Natural killer cell (primary cell): ENCODE data around the gene CEND1. TPM values are rescaled to one million over a fixed set of nuclear protein-coding genes. Genes with fewer than 3 reads are reported as not detected.

Experiments used
- ATAC-seq, 3 donors: fragments of 150-1000 bp in 2 of 3; fragments of 200-7000 bp in 1 of 3; cut with Tn5 transposase; 1 replicate in 1 of 3; 2 replicates in 2 of 3; pipeline ENCODE4 v1.10.0; 2021; ENCODE audit warnings: mild to moderate bottlenecking in 2 of 3, moderate library complexity in 2 of 3
- DNase-seq, 2 donors: peaks; one replicate each; pipeline versions ENCODE4 v3.0.0 to v3.0.0-alpha.2; 2013 to 2021; ENCODE audit warnings: mixed read lengths in 1 of 2
- H3K27ac ChIP-seq: one replicate; pipeline ENCODE4 v1.5.1; 2013; ENCODE audit warnings: mild to moderate bottlenecking, low read length
- H3K27me3 ChIP-seq: one replicate; pipeline ENCODE4 v1.6.1; 2013; ENCODE audit warnings: low read length; ENCODE audit not compliant: control insufficient read depth, insufficient read depth
- H3K36me3 ChIP-seq: one replicate; pipeline ENCODE4 v1.6.1; 2013; ENCODE audit warnings: low read length; ENCODE audit not compliant: control insufficient read depth, insufficient read depth
- H3K4me1 ChIP-seq: one replicate; pipeline ENCODE4 v1.6.1; 2013; ENCODE audit warnings: low read length; ENCODE audit not compliant: control insufficient read depth, insufficient read depth
- H3K4me3 ChIP-seq: one replicate; pipeline ENCODE4 v1.5.1; 2013; ENCODE audit warnings: low read length
- H3K9me3 ChIP-seq: one replicate; pipeline ENCODE4 v1.6.1; 2013; ENCODE audit warnings: low read length; ENCODE audit not compliant: control insufficient read depth, insufficient read depth
- H3K27ac Mint-ChIP-seq, 2 donors: one replicate each; pipeline ENCODE4 v1.8.0; 2022; ENCODE audit warnings: mild to moderate bottlenecking in 2 of 2, mixed read lengths in 2 of 2, moderate library complexity in 1 of 2
- H3K27me3 Mint-ChIP-seq, 2 donors: one replicate each; pipeline ENCODE4 v1.8.0; 2022; ENCODE audit warnings: low read depth in 2 of 2, mixed read lengths in 2 of 2
- H3K36me3 Mint-ChIP-seq: one replicate; pipeline ENCODE4 v1.8.0; 2022; ENCODE audit warnings: mixed read lengths
- H3K4me1 Mint-ChIP-seq, 2 donors: one replicate each; pipeline ENCODE4 v1.8.0; 2022; ENCODE audit warnings: mixed read lengths in 2 of 2
- H3K4me3 Mint-ChIP-seq: one replicate; pipeline ENCODE4 v1.8.0; 2022; ENCODE audit warnings: mild to moderate bottlenecking, moderate library complexity, mixed read lengths
- H3K9me3 Mint-ChIP-seq, 2 donors: one replicate each; pipeline ENCODE4 v1.8.0; 2022; ENCODE audit warnings: mixed read lengths in 2 of 2
- CTCF ChIP-seq: fragments of 200-600 bp; IDR thresholded peaks from one replicate; pipeline ENCODE4 v1.8.0; 2022; ENCODE audit warnings: antibody characterized with exemption
- WGBS: methylation state at CpG from one replicate; pipeline ENCODE4 v1.1.7; 2013; ENCODE audit warnings: missing lambda C conversion rate; ENCODE audit not compliant: insufficient coverage; 5-methylcytosine and 5-hydroxymethylcytosine counted together
- intact Hi-C: fragments of 100-400 bp; cut with micrococcal nuclease; formaldehyde crosslinking; loops from one replicate; pipeline ENCODE4 v1.14.2; 2022
- total RNA-seq, 4 donors: library from RNA; stranded (reverse); fragments of 120-200 nt in 1 of 4; gene quantifications; one replicate each; pipeline versions ENCODE4 v1.2.3 to v1.2.4, GENCODE V29; 2013 to 2022

Gene CEND1
- total RNA-seq, 3 donors from 2014 or later (not counting 1 experiment from before 2014, with no cell fraction given) = not detected

DNA sequence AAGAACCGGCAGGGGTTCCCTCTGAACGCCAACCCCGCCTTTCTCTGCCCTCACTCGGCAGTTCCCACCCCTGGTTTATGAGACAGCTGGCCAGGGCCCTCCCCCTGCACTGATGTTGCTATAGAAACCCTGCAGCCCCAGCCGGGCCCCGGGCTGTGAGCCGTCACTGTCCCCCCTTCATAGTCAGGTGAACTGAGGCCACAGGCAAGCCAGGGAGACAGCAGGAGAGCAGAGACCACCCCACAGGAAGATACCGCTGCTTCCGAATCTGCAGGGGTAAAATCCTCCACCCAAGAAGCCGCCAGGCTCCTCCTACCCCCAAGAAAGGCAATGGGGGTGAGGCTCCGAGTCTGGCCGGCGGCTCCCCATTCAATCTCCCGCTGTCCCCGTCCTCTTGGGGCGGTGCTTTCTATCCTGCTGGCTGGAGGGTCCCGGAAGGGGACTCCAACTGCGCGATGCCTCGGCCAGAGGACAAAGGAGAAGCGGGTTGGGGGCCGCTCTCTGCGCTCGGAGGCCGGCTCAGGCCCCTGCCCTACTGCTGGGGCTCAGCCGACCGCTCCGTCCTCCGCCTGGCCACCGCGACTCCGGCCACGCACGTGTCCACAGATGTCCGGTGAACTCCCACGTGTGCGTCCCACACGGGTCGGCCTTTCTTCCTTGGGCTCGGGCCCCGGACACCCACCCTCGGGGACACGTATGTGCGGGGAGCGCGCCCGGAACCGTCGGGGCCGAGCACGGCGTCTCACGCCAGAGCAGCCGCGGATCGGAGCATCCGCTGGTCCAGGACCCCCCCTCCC, 7.6 kb upstream of the CEND1 start:
- no peaks in the 10 kb centered on the region for H3K27me3 Mint-ChIP-seq
- H3K36me3 Mint-ChIP-seq = no peaks in the 10 kb centered on the region
- no peaks in the 10 kb centered on the region for H3K9me3 Mint-ChIP-seq
- DNase-seq (peak; percentile 77 to 90), ATAC-seq (peak; percentile 61 to 71 (median 66))
- Histone ChIP-seq H3K36me3 (peaks cover 19% of the 10 kb centered on the region), H3K9me3 (no peaks in the 10 kb centered on the region), H3K27me3 (no peaks in the 10 kb centered on the region), H3K4me3 (peak overlapping the region; percentile 91), H3K27ac (peak overlapping the region; percentile 96), H3K4me1 (peaks cover 36% of the 10 kb centered on the region)
- no peak for TF ChIP-seq CTCF
- peak overlapping the region; percentile 95 for H3K4me3 Mint-ChIP-seq
- peak overlapping the region; percentile 93 to 95 for H3K27ac Mint-ChIP-seq
- WGBS = under 1% methylated on average over 57 of the region's 57 CpGs
- peaks cover 0 to 18% of the 10 kb centered on the region in 2 donors for H3K4me1 Mint-ChIP-seq
- intact Hi-C loops = loop anchor here (1.0 kb wide), 1 partner anchor 12 kb away; the partner anchor contains the start of gene RPLP2

DNA sequence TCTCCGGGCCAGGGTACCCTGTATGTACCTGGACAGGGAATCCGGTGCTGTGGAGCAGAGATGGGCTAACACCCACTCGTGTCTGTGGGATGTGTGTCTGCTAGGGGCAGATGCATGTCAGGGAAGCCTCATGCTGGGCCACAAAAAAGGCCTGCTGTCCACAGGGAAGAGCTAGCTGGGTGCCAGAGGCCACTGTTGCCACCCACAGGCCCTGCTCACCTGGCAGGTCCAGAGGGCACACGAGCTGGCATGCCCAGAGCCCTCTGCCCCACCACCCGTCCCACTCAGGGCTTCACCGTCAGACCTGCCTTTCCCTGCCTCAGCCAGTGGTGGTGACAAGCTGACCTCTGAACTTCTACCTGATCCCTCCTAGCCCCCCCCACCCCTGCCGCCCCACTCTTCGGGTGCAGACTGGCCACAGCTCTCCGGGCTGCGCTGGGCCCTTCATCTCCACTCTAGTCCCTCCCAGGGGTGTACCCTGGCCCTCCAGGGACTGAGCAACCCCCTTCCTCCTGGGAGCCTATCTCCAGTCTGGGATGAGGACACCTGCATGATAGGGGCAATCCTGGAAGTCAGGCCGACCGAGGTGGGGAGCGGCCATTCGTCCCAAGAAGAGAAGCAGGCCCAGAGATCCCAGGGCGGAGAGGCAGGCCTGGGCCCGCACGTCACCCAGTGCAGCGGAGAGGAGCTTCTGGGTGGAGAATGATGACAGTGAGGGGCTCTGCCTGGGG, 6.8 kb upstream of the CEND1 start:
- H3K9me3 Mint-ChIP-seq = no peaks in the 10 kb centered on the region
- H3K27me3 Mint-ChIP-seq = no peaks in the 10 kb centered on the region
- no peaks in the 10 kb centered on the region for H3K36me3 Mint-ChIP-seq
- ATAC-seq (no peak), DNase-seq (no peak)
- no peaks in the 10 kb centered on the region for H3K27me3 ChIP-seq
- no peak for TF ChIP-seq CTCF
- peaks cover 36% of the 10 kb centered on the region for H3K4me1 ChIP-seq
- H3K4me1 Mint-ChIP-seq = peaks cover 0 to 18% of the 10 kb centered on the region in 2 donors
- H3K27ac ChIP-seq = peak overlapping the region; percentile 96
- peak overlapping the region; percentile 93 to 95 for H3K27ac Mint-ChIP-seq
- intact Hi-C loops = loop anchor here (1.0 kb wide), 2 partner anchors 13 to 19 kb away; partner anchors contain the start of genes GATD1 and RPLP2
- peak overlapping the region; percentile 95 for H3K4me3 Mint-ChIP-seq
- peaks cover 21% of the 10 kb centered on the region for H3K36me3 ChIP-seq
- 27% methylated on average over 18 of the region's 18 CpGs for WGBS
- no peaks in the 10 kb centered on the region for H3K9me3 ChIP-seq
- peak overlapping the region; percentile 91 for H3K4me3 ChIP-seq

- Mint-ChIP-seq H3K9me3 (no peaks in the 10 kb centered on the region), H3K27me3 (no peaks in the 10 kb centered on the region), H3K4me3 (peak overlapping the region; percentile 95), H3K4me1 (peaks cover 0 to 18% of the 10 kb centered on the region in 2 donors), H3K27ac (peak overlapping the region; percentile 93 to 95), H3K36me3 (no peaks in the 10 kb centered on the region)
- Histone ChIP-seq H3K36me3 (peaks cover 26% of the 10 kb centered on the region), H3K4me3 (peak overlapping the region; percentile 91), H3K27me3 (no peaks in the 10 kb centered on the region), H3K27ac (peak overlapping the region; percentile 96), H3K4me1 (peaks cover 36% of the 10 kb centered on the region), H3K9me3 (no peaks in the 10 kb centered on the region)
- TF ChIP-seq CTCF = no peak
- intact Hi-C loops = loop anchor here (1.0 kb wide), 1 partner anchor 19 kb away; the partner anchor contains the start of gene GATD1
- WGBS = 2% methylated on average over 23 of the region's 26 CpGs
- peak; percentile 50 to 67 (median 50) for ATAC-seq
- peak; percentile 68 to 91 for DNase-seq
These were observed 6.0 kb upstream of the CEND1 start for GRCh38 chr11:795634-796564.
